Glutamatergic neuron (in vitro differentiated cells): ENCODE measurements around the gene JAKMIP2. TPM values are rescaled to one million over a fixed set of nuclear protein-coding genes. Genes with fewer than 3 reads are reported as not detected.

ENCODE experiments used
- DNase-seq: peaks from one replicate; pipeline ENCODE4 v3.0.0; 2022
- H3K27ac Mint-ChIP-seq: one replicate; pipeline ENCODE4 v1.8.0; 2020; ENCODE audit warnings: mild to moderate bottlenecking, mixed read lengths, inconsistent platforms; ENCODE audit not compliant: unreplicated experiment
- H3K27me3 Mint-ChIP-seq: one replicate; pipeline ENCODE4 v1.8.0; 2020; ENCODE audit warnings: mild to moderate bottlenecking, moderate library complexity, mixed read lengths, inconsistent platforms; ENCODE audit not compliant: unreplicated experiment
- H3K36me3 Mint-ChIP-seq: one replicate; pipeline ENCODE4 v1.8.0; 2020; ENCODE audit warnings: mild to moderate bottlenecking, mixed read lengths, inconsistent platforms; ENCODE audit not compliant: unreplicated experiment
- H3K4me1 Mint-ChIP-seq: one replicate; pipeline ENCODE4 v1.8.0; 2020; ENCODE audit warnings: mild to moderate bottlenecking, low read depth, mixed read lengths, inconsistent platforms; ENCODE audit not compliant: unreplicated experiment
- H3K4me3 Mint-ChIP-seq: one replicate; pipeline ENCODE4 v1.8.0; 2020; ENCODE audit warnings: mild to moderate bottlenecking, mixed read lengths, inconsistent platforms; ENCODE audit not compliant: unreplicated experiment
- H3K9me3 Mint-ChIP-seq: one replicate; pipeline ENCODE4 v1.8.0; 2020; ENCODE audit warnings: mild to moderate bottlenecking, moderate library complexity, mixed read lengths, inconsistent platforms; ENCODE audit not compliant: unreplicated experiment
- total RNA-seq: library from RNA; stranded (reverse); fragmentation: NEBNext Ultra II Directional; extraction: Animal tissue kit (Norgen Biotek cat#: 25700); gene quantifications from one replicate; pipeline ENCODE4 v1.2.1, GENCODE V29; 2021; ENCODE audit not compliant: unreplicated experiment
- TF ChIP-seq, protein P1 (sequence below): fragments of 200-600 bp; sonication (generic); IDR thresholded peaks from one replicate; pipeline ENCODE4 v1.5.0; 2021; ENCODE audit not compliant: partially characterized antibody, unreplicated experiment

Gene JAKMIP2
- total RNA-seq, 1 donor from 2014 or later = 88.2 TPM

DNA sequence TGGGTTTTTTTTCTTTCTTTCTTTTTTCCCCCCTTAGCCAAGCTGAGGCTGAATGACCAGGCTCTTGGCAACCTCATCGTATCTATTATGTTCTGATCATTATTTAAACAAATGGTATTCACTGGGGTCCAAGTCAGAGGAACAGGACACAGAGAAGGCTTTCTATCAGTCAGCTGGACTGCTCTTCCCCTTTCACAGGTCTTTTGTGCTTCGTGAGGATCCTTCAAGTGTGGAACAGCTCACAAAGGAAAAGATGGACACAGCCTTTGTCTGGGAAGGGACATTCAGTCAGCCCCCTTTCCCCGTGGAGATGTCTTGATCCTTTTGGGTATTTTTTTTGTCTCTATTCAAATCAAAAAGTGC lies 218.4 kb downstream of the JAKMIP2 start:
- H3K27ac Mint-ChIP-seq = no peak overlapping the region
- no peaks in the 10 kb centered on the region for H3K36me3 Mint-ChIP-seq
- H3K4me3 Mint-ChIP-seq = no peak overlapping the region
- H3K9me3 Mint-ChIP-seq = no peaks in the 10 kb centered on the region
- no peaks in the 10 kb centered on the region for H3K4me1 Mint-ChIP-seq
- TF ChIP-seq, protein P1, sequence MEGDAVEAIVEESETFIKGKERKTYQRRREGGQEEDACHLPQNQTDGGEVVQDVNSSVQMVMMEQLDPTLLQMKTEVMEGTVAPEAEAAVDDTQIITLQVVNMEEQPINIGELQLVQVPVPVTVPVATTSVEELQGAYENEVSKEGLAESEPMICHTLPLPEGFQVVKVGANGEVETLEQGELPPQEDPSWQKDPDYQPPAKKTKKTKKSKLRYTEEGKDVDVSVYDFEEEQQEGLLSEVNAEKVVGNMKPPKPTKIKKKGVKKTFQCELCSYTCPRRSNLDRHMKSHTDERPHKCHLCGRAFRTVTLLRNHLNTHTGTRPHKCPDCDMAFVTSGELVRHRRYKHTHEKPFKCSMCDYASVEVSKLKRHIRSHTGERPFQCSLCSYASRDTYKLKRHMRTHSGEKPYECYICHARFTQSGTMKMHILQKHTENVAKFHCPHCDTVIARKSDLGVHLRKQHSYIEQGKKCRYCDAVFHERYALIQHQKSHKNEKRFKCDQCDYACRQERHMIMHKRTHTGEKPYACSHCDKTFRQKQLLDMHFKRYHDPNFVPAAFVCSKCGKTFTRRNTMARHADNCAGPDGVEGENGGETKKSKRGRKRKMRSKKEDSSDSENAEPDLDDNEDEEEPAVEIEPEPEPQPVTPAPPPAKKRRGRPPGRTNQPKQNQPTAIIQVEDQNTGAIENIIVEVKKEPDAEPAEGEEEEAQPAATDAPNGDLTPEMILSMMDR = no peak
- no peaks in the 10 kb centered on the region for H3K27me3 Mint-ChIP-seq
- no peak for DNase-seq

DNA sequence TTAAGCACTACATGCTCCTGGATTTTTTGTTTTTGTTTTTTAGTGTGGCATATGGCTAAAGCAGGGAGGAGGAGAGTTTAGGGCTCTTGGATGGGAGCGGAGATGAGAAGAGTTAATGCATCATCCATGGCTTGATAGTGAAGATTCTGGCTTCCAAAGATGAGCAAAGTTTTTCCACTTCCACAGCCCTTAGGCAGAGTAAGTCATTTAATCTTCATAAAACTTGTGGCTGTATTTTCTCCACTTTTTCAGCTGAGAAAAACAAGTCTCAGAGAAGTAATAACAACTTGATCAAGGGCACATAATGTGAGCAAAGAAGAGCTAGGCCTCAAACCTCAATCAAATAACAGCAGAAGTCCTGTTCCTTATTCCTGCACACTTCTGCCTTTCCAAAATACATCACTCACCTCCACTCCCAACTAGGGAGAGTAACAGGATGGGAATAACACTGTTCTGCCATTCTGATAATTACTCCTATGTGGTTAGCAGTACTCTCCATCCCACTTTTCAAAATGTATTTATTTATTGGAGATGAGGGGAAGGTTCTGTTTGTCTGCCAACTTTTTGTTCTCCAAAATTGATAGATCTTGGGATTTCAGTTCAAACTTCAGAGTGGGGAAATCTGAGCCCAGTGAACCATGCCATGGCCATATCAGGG lies 218.9 kb downstream of the JAKMIP2 start:
- H3K4me1 Mint-ChIP-seq = no peaks in the 10 kb centered on the region
- no peaks in the 10 kb centered on the region for H3K36me3 Mint-ChIP-seq

DNA sequence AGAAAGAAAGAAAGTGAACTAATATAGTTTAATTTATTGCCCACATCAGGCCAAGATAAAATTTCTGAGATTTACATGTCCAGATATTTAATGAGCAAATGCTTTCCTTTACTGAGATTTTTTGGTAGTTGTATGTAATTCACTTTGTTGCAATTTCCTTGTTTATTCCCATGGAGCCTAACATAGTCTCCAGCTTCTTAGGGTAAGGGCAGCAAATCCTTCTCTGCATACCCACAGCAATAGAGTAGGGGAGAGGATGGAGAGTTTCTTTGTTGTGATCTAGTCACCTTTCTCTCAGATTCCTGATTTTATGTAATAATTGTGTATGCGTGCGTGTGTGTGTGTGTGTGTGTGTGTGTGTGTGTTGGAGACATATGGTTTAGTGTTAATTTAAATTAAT lies 221.1 kb downstream of the JAKMIP2 start:
- TF ChIP-seq, protein P1 = no peak
- Mint-ChIP-seq H3K9me3 (no peaks in the 10 kb centered on the region), H3K4me1 (no peaks in the 10 kb centered on the region), H3K27me3 (no peaks in the 10 kb centered on the region), H3K36me3 (no peaks in the 10 kb centered on the region), H3K4me3 (no peak overlapping the region), H3K27ac (no peak overlapping the region)
- DNase-seq = no peak

More for the DNA sequence above, 218.9 kb downstream of the JAKMIP2 start:
- TF ChIP-seq, protein P1 = no peak
- Mint-ChIP-seq H3K27me3 (no peaks in the 10 kb centered on the region), H3K9me3 (no peaks in the 10 kb centered on the region), H3K4me3 (no peak overlapping the region), H3K27ac (no peak overlapping the region)
- DNase-seq = no peak

DNA sequence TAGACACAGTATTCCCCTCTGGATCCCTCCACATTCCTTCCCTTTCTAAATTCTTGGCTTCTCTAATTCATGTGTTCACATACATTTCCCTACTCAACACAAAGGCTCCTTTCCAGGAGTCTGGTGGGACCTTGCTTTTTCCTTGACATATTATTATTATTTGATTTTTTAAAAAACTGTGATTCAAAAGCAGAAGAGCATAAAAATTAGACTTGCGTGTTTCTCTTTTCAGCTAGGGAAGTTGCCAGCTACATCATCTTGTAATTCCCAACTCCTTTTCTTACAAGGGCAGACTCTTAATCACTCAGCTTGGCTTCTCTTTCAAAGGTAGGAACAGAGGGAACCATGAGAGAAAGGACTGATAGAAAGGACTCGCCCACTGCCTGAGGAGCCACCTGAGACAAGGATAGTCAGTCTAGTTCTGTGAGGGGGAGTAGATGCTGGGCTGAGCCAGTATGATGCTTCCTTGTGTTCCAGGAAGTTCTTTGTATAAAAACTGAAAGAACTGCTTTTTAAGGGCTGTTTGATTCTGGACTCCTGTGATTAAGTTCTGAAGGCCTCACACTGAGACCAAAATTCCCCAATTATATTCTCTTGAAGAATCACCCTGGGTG lies 221.7 kb downstream of the JAKMIP2 start:
- TF ChIP-seq, protein P1 = no peak
- no peak for DNase-seq
- H3K36me3 Mint-ChIP-seq = no peaks in the 10 kb centered on the region
- H3K9me3 Mint-ChIP-seq = no peaks in the 10 kb centered on the region
- no peaks in the 10 kb centered on the region for H3K4me1 Mint-ChIP-seq
- no peak overlapping the region for H3K27ac Mint-ChIP-seq
- H3K27me3 Mint-ChIP-seq = no peaks in the 10 kb centered on the region
- no peak overlapping the region for H3K4me3 Mint-ChIP-seq

DNA sequence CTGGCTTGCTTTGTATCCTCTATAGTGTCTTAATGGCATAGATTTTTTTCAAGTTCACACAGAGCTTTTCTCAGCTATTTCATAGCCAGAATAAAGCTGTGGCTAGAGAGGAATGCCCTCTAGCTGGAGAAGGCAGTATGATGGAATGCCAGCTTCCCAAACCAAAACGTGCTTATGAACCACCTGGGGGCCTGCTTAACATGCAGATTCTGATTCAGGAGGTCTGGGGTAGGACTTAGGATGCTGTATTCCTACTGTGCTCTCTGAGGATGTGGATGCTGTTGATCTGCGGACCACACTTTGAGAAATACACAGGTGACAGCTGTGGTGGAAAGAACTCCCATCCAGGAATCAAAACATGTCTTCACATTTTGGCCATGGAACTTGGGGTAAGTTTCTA lies 222.8 kb downstream of the JAKMIP2 start:
- no peak overlapping the region for H3K27ac Mint-ChIP-seq
- no peaks in the 10 kb centered on the region for H3K36me3 Mint-ChIP-seq
- TF ChIP-seq, protein P1 = no peak
- no peak overlapping the region for H3K4me3 Mint-ChIP-seq
- H3K27me3 Mint-ChIP-seq = no peaks in the 10 kb centered on the region
- DNase-seq = no peak
- no peaks in the 10 kb centered on the region for H3K9me3 Mint-ChIP-seq
- H3K4me1 Mint-ChIP-seq = no peaks in the 10 kb centered on the region
